ENCODE data around the gene SPESP1. TPM values are rescaled to one million over a fixed set of nuclear protein-coding genes. Genes with fewer than 3 reads are reported as not detected.
A peak's percentile ranks its signal among the peaks of the same experiment; 100 is the strongest.

The SPESP1 gene
- total RNA-seq (under 1 TPM; 0.60 to 0.69 TPM), polyA plus RNA-seq (under 1 TPM; 0.36 to 0.94 (median 0.80) TPM), total RNA-seq (0 to 0.42 (median 0.24) reads per million in 6 experiments)

GRCh38 chr15:68930268-68931022 is at the start of gene SPESP1:
Gene SPESP1, plus strand, starts transcription at chr15:68930525. Its CDS starts 129 bp downstream, at chr15:68930654.
- POLR2A ChIA-PET: no interaction called here
- DNase-seq (peak in 9 of 10 donors; percentile 5 to 79 (median 31)), ATAC-seq (peak; percentile 74 to 89)
- H3K4me3 Mint-ChIP-seq: peak within 1 kb of the TSS in 8 of 10 donors; percentile 28 to 72 (median 40)
- peaks cover 0 to 2% (median 0%) of the 10 kb centered on the region in 4 donors for H3K4me1 Mint-ChIP-seq
- H3K9me3 Mint-ChIP-seq: no peaks in the 10 kb centered on the region
- peaks cover 4 to 21% (median 14%) of the 10 kb centered on the region in 5 donors for H3K27me3 Mint-ChIP-seq
- no peaks in the 10 kb centered on the region for H3K36me3 Mint-ChIP-seq
- H3K27ac Mint-ChIP-seq: peak within 1 kb of the TSS in 2 of 10 donors; percentile 33 to 63

GRCh38 chr15:68885070-68885469 is 45.3 kb upstream of the SPESP1 start:
- no peaks in the 10 kb centered on the region for H3K4me1 Mint-ChIP-seq
- peaks cover 0 to 4% (median 2%) of the 10 kb centered on the region in 5 donors for H3K27me3 Mint-ChIP-seq
- no peaks in the 10 kb centered on the region for H3K9me3 Mint-ChIP-seq
- POLR2A ChIA-PET: no interaction called here
- H3K4me3 Mint-ChIP-seq: no peak overlapping the region
- H3K36me3 Mint-ChIP-seq: no peaks in the 10 kb centered on the region
- no peak overlapping the region for H3K27ac Mint-ChIP-seq
- DNase-seq: no peak
- no peak for ATAC-seq

- no peak for ATAC-seq
- H3K36me3 Mint-ChIP-seq: no peaks in the 10 kb centered on the region
- H3K9me3 Mint-ChIP-seq: no peaks in the 10 kb centered on the region
- H3K4me3 Mint-ChIP-seq: no peak overlapping the region
- H3K27ac Mint-ChIP-seq: no peak overlapping the region
- peaks cover 0 to 4% (median 3%) of the 10 kb centered on the region in 5 donors for H3K27me3 Mint-ChIP-seq
- DNase-seq: no peak
- H3K4me1 Mint-ChIP-seq: no peaks in the 10 kb centered on the region
- POLR2A ChIA-PET: no interaction called here
These were observed 43.2 kb upstream of the SPESP1 start for GRCh38 chr15:68887120-68887519.

GRCh38 chr15:68887819-68888218 is 42.5 kb upstream of the SPESP1 start:
- ATAC-seq: no peak
- H3K36me3 Mint-ChIP-seq: no peaks in the 10 kb centered on the region
- no peak overlapping the region for H3K27ac Mint-ChIP-seq
- no peak for DNase-seq
- POLR2A ChIA-PET: no interaction called here
- H3K4me3 Mint-ChIP-seq: no peak overlapping the region
- H3K27me3 Mint-ChIP-seq: peaks cover 2 to 10% (median 4%) of the 10 kb centered on the region in 5 donors
- H3K4me1 Mint-ChIP-seq: no peaks in the 10 kb centered on the region
- H3K9me3 Mint-ChIP-seq: no peaks in the 10 kb centered on the region

GRCh38 chr15:68888419-68888818 is 41.9 kb upstream of the SPESP1 start:
- POLR2A ChIA-PET: no interaction called here
- ATAC-seq: peak; percentile 41 to 77
- peak overlapping the region in 2 of 10 donors; percentile 56 to 83 for H3K27ac Mint-ChIP-seq

GRCh38 chr15:68894208-68894607 is 36.1 kb upstream of the SPESP1 start:
- Mint-ChIP-seq H3K27ac (no peak overlapping the region), H3K4me3 (no peak overlapping the region), H3K36me3 (no peaks in the 10 kb centered on the region), H3K4me1 (no peaks in the 10 kb centered on the region), H3K9me3 (peaks cover 0 to 2% (median 0%) of the 10 kb centered on the region in 9 donors), H3K27me3 (peaks cover 4 to 25% (median 17%) of the 10 kb centered on the region in 5 donors)
- DNase-seq: no peak
- POLR2A ChIA-PET: no interaction called here
- no peak for ATAC-seq

More at GRCh38 chr15:68888419-68888818, 41.9 kb upstream of the SPESP1 start:
- Mint-ChIP-seq H3K4me1 (no peaks in the 10 kb centered on the region), H3K4me3 (peak overlapping the region in 9 of 10 donors; percentile 40 to 83 (median 72)), H3K36me3 (no peaks in the 10 kb centered on the region), H3K9me3 (no peaks in the 10 kb centered on the region), H3K27me3 (peaks cover 3 to 16% (median 6%) of the 10 kb centered on the region in 5 donors)
- DNase-seq: peak in 1 of 10 donors; percentile 12

- no peak overlapping the region for H3K27ac Mint-ChIP-seq
- H3K9me3 Mint-ChIP-seq: peaks cover 0 to 2% (median 0%) of the 10 kb centered on the region in 9 donors
- H3K4me1 Mint-ChIP-seq: no peaks in the 10 kb centered on the region
- DNase-seq (no peak), ATAC-seq (no peak)
- no peaks in the 10 kb centered on the region for H3K36me3 Mint-ChIP-seq
- H3K4me3 Mint-ChIP-seq: no peak overlapping the region
- H3K27me3 Mint-ChIP-seq: peaks cover 3 to 25% (median 18%) of the 10 kb centered on the region in 5 donors
- POLR2A ChIA-PET: no interaction called here
These were observed 34.1 kb upstream of the SPESP1 start for GRCh38 chr15:68896178-68896577.

GRCh38 chr15:68897016-68897415 is 33.3 kb upstream of the SPESP1 start:
- ATAC-seq (no peak), DNase-seq (no peak)
- Mint-ChIP-seq H3K36me3 (no peaks in the 10 kb centered on the region), H3K27ac (no peak overlapping the region), H3K4me3 (no peak overlapping the region), H3K9me3 (peaks cover 0 to 2% (median 0%) of the 10 kb centered on the region in 9 donors), H3K4me1 (no peaks in the 10 kb centered on the region), H3K27me3 (peaks cover 1 to 23% (median 20%) of the 10 kb centered on the region in 5 donors)
- POLR2A ChIA-PET: no interaction called here

GRCh38 chr15:68900027-68900426 is 30.3 kb upstream of the SPESP1 start:
- no peaks in the 10 kb centered on the region for H3K36me3 Mint-ChIP-seq
- POLR2A ChIA-PET: no interaction called here
- peaks cover 0 to 2% (median 0%) of the 10 kb centered on the region in 9 donors for H3K9me3 Mint-ChIP-seq
- no peak overlapping the region for H3K27ac Mint-ChIP-seq
- H3K27me3 Mint-ChIP-seq: peaks cover 0 to 13% (median 6%) of the 10 kb centered on the region in 5 donors
- ATAC-seq (no peak), DNase-seq (no peak)
- H3K4me1 Mint-ChIP-seq: no peaks in the 10 kb centered on the region
- no peak overlapping the region for H3K4me3 Mint-ChIP-seq

- Mint-ChIP-seq H3K27me3 (peaks cover 7 to 23% (median 8%) of the 10 kb centered on the region in 5 donors), H3K4me1 (peaks cover 0 to 7% (median 0%) of the 10 kb centered on the region in 4 donors), H3K36me3 (no peaks in the 10 kb centered on the region), H3K9me3 (no peaks in the 10 kb centered on the region), H3K4me3 (no peak overlapping the region), H3K27ac (peak overlapping the region in 1 of 10 donors; percentile 36)
- no peak for ATAC-seq
- POLR2A ChIA-PET: no interaction called here
- DNase-seq: no peak
These were observed 22.9 kb upstream of the SPESP1 start for GRCh38 chr15:68907396-68907923.

- Mint-ChIP-seq H3K4me1 (peaks cover 0 to 7% (median 0%) of the 10 kb centered on the region in 4 donors), H3K4me3 (no peak overlapping the region), H3K36me3 (peaks cover 0 to 4% (median 0%) of the 10 kb centered on the region in 3 donors), H3K27ac (no peak overlapping the region), H3K27me3 (peaks cover 8 to 23% (median 15%) of the 10 kb centered on the region in 5 donors), H3K9me3 (no peaks in the 10 kb centered on the region)
- POLR2A ChIA-PET: no interaction called here
- ATAC-seq: no peak
- DNase-seq: no peak
These were observed 20.7 kb upstream of the SPESP1 start for GRCh38 chr15:68909601-68910100.

GRCh38 chr15:68910341-68910740 is 20.0 kb upstream of the SPESP1 start:
- ATAC-seq (no peak), DNase-seq (no peak)
- Mint-ChIP-seq H3K4me1 (peaks cover 0 to 7% (median 0%) of the 10 kb centered on the region in 4 donors), H3K27me3 (peaks cover 8 to 28% (median 16%) of the 10 kb centered on the region in 5 donors), H3K9me3 (peaks cover 0 to 3% (median 2%) of the 10 kb centered on the region in 9 donors), H3K36me3 (peaks cover 0 to 7% (median 2%) of the 10 kb centered on the region in 3 donors), H3K4me3 (no peak overlapping the region), H3K27ac (no peak overlapping the region)
- POLR2A ChIA-PET: no interaction called here

- DNase-seq (no peak), ATAC-seq (no peak)
- Mint-ChIP-seq H3K27ac (no peak overlapping the region), H3K27me3 (peaks cover 8 to 33% (median 19%) of the 10 kb centered on the region in 5 donors), H3K4me3 (no peak overlapping the region), H3K4me1 (peaks cover 0 to 7% (median 0%) of the 10 kb centered on the region in 4 donors), H3K36me3 (peaks cover 0 to 10% (median 2%) of the 10 kb centered on the region in 3 donors), H3K9me3 (peaks cover 0 to 7% (median 3%) of the 10 kb centered on the region in 9 donors)
- POLR2A ChIA-PET: no interaction called here
These were observed 19.5 kb upstream of the SPESP1 start for GRCh38 chr15:68910816-68911215.

Data from naive thymus-derived CD8-positive, alpha-beta T cell (primary cell).